GM12878 (cell line): Measurements from ENCODE around the gene ADM. TPM values are rescaled to one million over a fixed set of nuclear protein-coding genes. Genes with fewer than 3 reads are reported as not detected.

Experiments
- CBX3 ChIP-seq: fragments of 200-600 bp; sonication (generic); IDR thresholded peaks from 2 replicates; pipeline ENCODE4 v1.6.1; 2016; ENCODE audit warnings: low read depth, borderline replicate concordance
- EGR1 ChIP-seq, 2 experiments: IDR thresholded peaks; 1 replicate in 1 of 2; 2 replicates in 1 of 2; pipeline ENCODE4 v1.6.1; 2011 to 2012; ENCODE audit warnings: low read depth in 2 of 2, low read length in 2 of 2, borderline replicate concordance in 1 of 2, mild to moderate bottlenecking in 1 of 2, moderate library complexity in 1 of 2
- ESRRA ChIP-seq: IDR thresholded peaks from 2 replicates; pipeline ENCODE4 v1.6.1; 2012; ENCODE audit warnings: mild to moderate bottlenecking, low read length, improper control_type of control experiment
- HDAC2 ChIP-seq: fragments of 200-600 bp; sonication (generic); IDR thresholded peaks from 2 replicates; pipeline ENCODE4 v1.6.1; 2017
- HSF1 ChIP-seq: fragments of 150-350 bp; IDR thresholded peaks from 2 replicates; pipeline ENCODE4 v1.6.1; 2014; ENCODE audit warnings: mild to moderate bottlenecking, low read depth, low read length
- NFIC ChIP-seq: IDR thresholded peaks from 2 replicates; pipeline ENCODE4 v1.6.1; 2012; ENCODE audit warnings: low read depth, mild to moderate bottlenecking, inconsistent platforms, low read length, moderate library complexity
- SMAD1 ChIP-seq: fragments of 450-650 bp; IDR thresholded peaks from 2 replicates; pipeline ENCODE4 v1.6.1; 2018; ENCODE audit warnings: mild to moderate bottlenecking, low read depth; ENCODE audit not compliant: partially characterized antibody
- TARDBP ChIP-seq: IDR thresholded peaks from 2 replicates; pipeline ENCODE4 v1.6.1; 2016; ENCODE audit warnings: borderline replicate concordance
- ZSCAN29 ChIP-seq: fragments of 450-650 bp; IDR thresholded peaks from 2 replicates; pipeline ENCODE4 v1.6.1; 2017; ENCODE audit warnings: mild to moderate bottlenecking, moderate library complexity
- polyA plus RNA-seq, 11 experiments: library from polyadenylated mRNA; depleted of rRNA in 4 of 11; unstranded in 6 of 11; stranded (reverse) in 5 of 11; fragments of >200 nt; fragmentation: Nextera tagmentation in 4 of 11; fragmentation: Illumina TruSeq in 1 of 11; extraction: Ambion mirVana in 4 of 11; extraction: Trizol in 1 of 11; gene quantifications; 1 replicate in 1 of 11; 2 replicates in 10 of 11; pipeline versions ENCODE4 v1.2.1 to v1.2.3, GENCODE V29; 2011 to 2016; ENCODE audit warnings: inconsistent platforms in 2 of 11, missing spikeins in 2 of 11, low read depth in 1 of 11
- total RNA-seq, 4 experiments: library from RNA; depleted of rRNA in 3 of 4; stranded (reverse); fragments of >200 nt in 3 of 4; fragmentation: Illumina TruSeq in 1 of 4; extraction: Trizol in 1 of 4; gene quantifications; 2 replicates each; pipeline versions ENCODE4 v1.2.1 to v1.2.3, GENCODE V29; 2013 to 2021
- TF ChIP-seq, protein P1 (sequence below): fragments of 450-650 bp; IDR thresholded peaks from 2 replicates; pipeline ENCODE4 v1.6.1; 2017; ENCODE audit warnings: low read depth, mild to moderate bottlenecking, moderate library complexity
- TF ChIP-seq, protein P2 (sequence below), 3 experiments: IDR thresholded peaks in 2 of 3; conservative IDR thresholded peaks in 1 of 3; 2 replicates each; pipeline ENCODE4 v1.5.1; 2011; ENCODE audit warnings: low read depth in 3 of 3, low read length in 3 of 3, mild to moderate bottlenecking in 3 of 3, control low read depth in 2 of 3, moderate library complexity in 2 of 3, inconsistent platforms in 1 of 3, mixed read lengths in 1 of 3; ENCODE audit not compliant: control insufficient read depth in 2 of 3, insufficient read depth in 1 of 3; ENCODE audit errors: extremely low read depth in 1 of 3
- TF ChIP-seq, protein P3 (sequence below): fragments of 450-650 bp; IDR thresholded peaks from 2 replicates; pipeline ENCODE4 v1.6.1; 2016; ENCODE audit warnings: mild to moderate bottlenecking

The ADM gene
- total and polyA plus RNA-seq, 10 of the 15 experiments (the other 5 are each of a cell fraction or from before 2014, with no cell fraction given), result 0.11 to 4.2 (median 0.21) TPM; not detected in 7

DNA sequence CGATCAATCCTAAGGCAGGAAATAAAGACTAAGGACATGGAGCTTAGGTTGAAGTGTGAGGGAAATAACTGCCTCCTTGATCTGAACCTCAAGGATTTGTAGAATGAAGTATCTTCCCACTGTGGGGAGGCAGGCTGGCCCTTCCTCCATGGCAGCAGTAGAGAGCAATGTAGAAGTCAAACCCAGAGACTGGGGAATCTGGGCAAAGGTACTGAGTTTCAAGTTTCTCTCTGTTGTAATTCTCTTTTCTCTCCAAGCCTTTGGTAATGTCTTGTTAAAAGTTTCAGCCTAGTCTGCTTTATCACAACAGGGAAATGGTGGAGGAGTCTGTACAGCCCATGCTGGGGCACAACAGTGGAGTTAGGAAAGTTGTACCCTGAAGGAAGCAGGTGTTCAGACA, 49.5 kb downstream of the ADM start (continued):
- TF ChIP-seq, protein P1, sequence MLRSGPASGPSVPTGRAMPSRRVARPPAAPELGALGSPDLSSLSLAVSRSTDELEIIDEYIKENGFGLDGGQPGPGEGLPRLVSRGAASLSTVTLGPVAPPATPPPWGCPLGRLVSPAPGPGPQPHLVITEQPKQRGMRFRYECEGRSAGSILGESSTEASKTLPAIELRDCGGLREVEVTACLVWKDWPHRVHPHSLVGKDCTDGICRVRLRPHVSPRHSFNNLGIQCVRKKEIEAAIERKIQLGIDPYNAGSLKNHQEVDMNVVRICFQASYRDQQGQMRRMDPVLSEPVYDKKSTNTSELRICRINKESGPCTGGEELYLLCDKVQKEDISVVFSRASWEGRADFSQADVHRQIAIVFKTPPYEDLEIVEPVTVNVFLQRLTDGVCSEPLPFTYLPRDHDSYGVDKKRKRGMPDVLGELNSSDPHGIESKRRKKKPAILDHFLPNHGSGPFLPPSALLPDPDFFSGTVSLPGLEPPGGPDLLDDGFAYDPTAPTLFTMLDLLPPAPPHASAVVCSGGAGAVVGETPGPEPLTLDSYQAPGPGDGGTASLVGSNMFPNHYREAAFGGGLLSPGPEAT, result no peak
- no peak for TF ChIP-seq CBX3
- TF ChIP-seq, protein P2, sequence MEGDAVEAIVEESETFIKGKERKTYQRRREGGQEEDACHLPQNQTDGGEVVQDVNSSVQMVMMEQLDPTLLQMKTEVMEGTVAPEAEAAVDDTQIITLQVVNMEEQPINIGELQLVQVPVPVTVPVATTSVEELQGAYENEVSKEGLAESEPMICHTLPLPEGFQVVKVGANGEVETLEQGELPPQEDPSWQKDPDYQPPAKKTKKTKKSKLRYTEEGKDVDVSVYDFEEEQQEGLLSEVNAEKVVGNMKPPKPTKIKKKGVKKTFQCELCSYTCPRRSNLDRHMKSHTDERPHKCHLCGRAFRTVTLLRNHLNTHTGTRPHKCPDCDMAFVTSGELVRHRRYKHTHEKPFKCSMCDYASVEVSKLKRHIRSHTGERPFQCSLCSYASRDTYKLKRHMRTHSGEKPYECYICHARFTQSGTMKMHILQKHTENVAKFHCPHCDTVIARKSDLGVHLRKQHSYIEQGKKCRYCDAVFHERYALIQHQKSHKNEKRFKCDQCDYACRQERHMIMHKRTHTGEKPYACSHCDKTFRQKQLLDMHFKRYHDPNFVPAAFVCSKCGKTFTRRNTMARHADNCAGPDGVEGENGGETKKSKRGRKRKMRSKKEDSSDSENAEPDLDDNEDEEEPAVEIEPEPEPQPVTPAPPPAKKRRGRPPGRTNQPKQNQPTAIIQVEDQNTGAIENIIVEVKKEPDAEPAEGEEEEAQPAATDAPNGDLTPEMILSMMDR (IDR thresholded peaks at IDR 0.05 in 2 of 3, conservative IDR thresholded peaks at IDR 0.05 in 1 of 3; ENCODE audit: control insufficient read depth in 2 of 3, extremely low read depth in 1 of 3, insufficient read depth in 1 of 3, low read depth in 3 of 3, low read length in 3 of 3), result no peak
- no peak for TF ChIP-seq SMAD1
- TF ChIP-seq ESRRA, result no peak
- TF ChIP-seq NFIC, result no peak
- TF ChIP-seq TARDBP, result no peak
- no peak for TF ChIP-seq HDAC2
- TF ChIP-seq EGR1 (IDR thresholded peaks at IDR 0.05; ENCODE audit: borderline replicate concordance in 1 of 2, low read depth in 2 of 2, low read length in 2 of 2), result no peak
- TF ChIP-seq ZSCAN29, result no peak
- TF ChIP-seq, protein P3, sequence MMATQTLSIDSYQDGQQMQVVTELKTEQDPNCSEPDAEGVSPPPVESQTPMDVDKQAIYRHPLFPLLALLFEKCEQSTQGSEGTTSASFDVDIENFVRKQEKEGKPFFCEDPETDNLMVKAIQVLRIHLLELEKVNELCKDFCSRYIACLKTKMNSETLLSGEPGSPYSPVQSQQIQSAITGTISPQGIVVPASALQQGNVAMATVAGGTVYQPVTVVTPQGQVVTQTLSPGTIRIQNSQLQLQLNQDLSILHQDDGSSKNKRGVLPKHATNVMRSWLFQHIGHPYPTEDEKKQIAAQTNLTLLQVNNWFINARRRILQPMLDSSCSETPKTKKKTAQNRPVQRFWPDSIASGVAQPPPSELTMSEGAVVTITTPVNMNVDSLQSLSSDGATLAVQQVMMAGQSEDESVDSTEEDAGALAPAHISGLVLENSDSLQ, result no peak
- TF ChIP-seq HSF1, result no peak
